Neuronal stem cell (in vitro differentiated cells): ENCODE results near the gene TDRD9.
A peak's percentile ranks its signal among the peaks of the same experiment; 100 is the strongest.

Source experiments
- DNase-seq: peaks from one replicate; pipeline ENCODE4 v3.0.0-alpha.2; 2013; ENCODE audit warnings: low spot score
- H2AFZ ChIP-seq: one replicate; pipeline ENCODE4 v1.6.1; 2013; ENCODE audit warnings: mild to moderate bottlenecking, low read length, inconsistent platforms
- H2AK5ac ChIP-seq: 2 replicates; pipeline ENCODE4 v1.6.1; 2013; ENCODE audit warnings: low read depth, mild to moderate bottlenecking, inconsistent platforms, low read length, moderate library complexity, mixed read lengths
- H2BK120ac ChIP-seq: 2 replicates; pipeline ENCODE4 v1.6.1; 2013; ENCODE audit warnings: low read depth, mild to moderate bottlenecking, inconsistent platforms, low read length, moderate library complexity, mixed read lengths
- H2BK12ac ChIP-seq: one replicate; pipeline ENCODE4 v1.6.1; 2013; ENCODE audit warnings: low read length, inconsistent platforms
- H2BK15ac ChIP-seq: 2 replicates; pipeline ENCODE4 v1.6.1; 2013; ENCODE audit warnings: mild to moderate bottlenecking, low read length, inconsistent platforms, mixed read lengths
- H2BK5ac ChIP-seq: one replicate; pipeline ENCODE4 v1.6.1; 2013; ENCODE audit warnings: inconsistent platforms, mild to moderate bottlenecking, low read length, moderate library complexity
- H3K14ac ChIP-seq: one replicate; pipeline ENCODE4 v1.6.1; 2013; ENCODE audit warnings: low read length, inconsistent platforms
- H3K18ac ChIP-seq: 2 replicates; pipeline ENCODE4 v1.6.1; 2013; ENCODE audit warnings: low read length, inconsistent platforms
- H3K23ac ChIP-seq: 2 replicates; pipeline ENCODE4 v1.6.1; 2013; ENCODE audit warnings: low read depth, mild to moderate bottlenecking, mixed read lengths, low read length, inconsistent platforms; ENCODE audit not compliant: poor library complexity
- H3K27ac ChIP-seq: replicated peaks from 3 replicates; pipeline ENCODE4 v1.5.1; 2013; ENCODE audit warnings: low read length, inconsistent platforms
- H3K27me3 ChIP-seq, 3 experiments: 2 replicates each; pipeline ENCODE4 v1.6.1; 2013; ENCODE audit warnings: low read length in 3 of 3, mild to moderate bottlenecking in 2 of 3, inconsistent platforms in 1 of 3, low read depth in 1 of 3, mixed read lengths in 1 of 3, moderate library complexity in 1 of 3; ENCODE audit not compliant: control insufficient read depth in 3 of 3, insufficient read depth in 3 of 3
- H3K36me3 ChIP-seq, 2 donors: replicated peaks in 1 of 2; 2 replicates each; pipeline ENCODE4 v1.6.1; 2013; ENCODE audit warnings: low read length in 2 of 2; ENCODE audit not compliant: control insufficient read depth in 2 of 2, insufficient read depth in 2 of 2
- H3K4ac ChIP-seq: 2 replicates; pipeline ENCODE4 v1.6.1; 2013; ENCODE audit warnings: inconsistent platforms, mild to moderate bottlenecking, low read length, moderate library complexity
- H3K4me1 ChIP-seq, 2 donors: 1 replicate in 1 of 2; 2 replicates in 1 of 2; pipeline ENCODE4 v1.6.1; 2013; ENCODE audit warnings: low read length in 2 of 2, low read depth in 1 of 2; ENCODE audit not compliant: control insufficient read depth in 2 of 2, insufficient read depth in 1 of 2
- H3K4me2 ChIP-seq: one replicate; pipeline ENCODE4 v1.6.1; 2013; ENCODE audit warnings: mild to moderate bottlenecking, low read length, inconsistent platforms; ENCODE audit not compliant: insufficient read depth, poor library complexity, severe bottlenecking
- H3K4me3 ChIP-seq, 2 donors: 2 replicates each; pipeline ENCODE4 v1.5.1; 2013; ENCODE audit warnings: low read length in 2 of 2, mild to moderate bottlenecking in 2 of 2, inconsistent platforms in 1 of 2, moderate library complexity in 1 of 2
- H3K79me1 ChIP-seq: one replicate; pipeline ENCODE4 v1.6.1; 2013; ENCODE audit warnings: low read depth, mild to moderate bottlenecking, inconsistent platforms, low read length, moderate library complexity
- H3K9ac ChIP-seq: one replicate; pipeline ENCODE4 v1.6.1; 2013; ENCODE audit warnings: mild to moderate bottlenecking, low read depth, low read length, inconsistent platforms; ENCODE audit not compliant: poor library complexity
- H3K9me3 ChIP-seq, 2 donors: replicated peaks in 1 of 2; 2 replicates each; pipeline versions ENCODE3 to v1.6.1; 2013; ENCODE audit warnings: low read length in 2 of 2, mild to moderate bottlenecking in 2 of 2, inconsistent platforms in 1 of 2, low read depth in 1 of 2, mixed read lengths in 1 of 2, moderate library complexity in 1 of 2; ENCODE audit not compliant: control insufficient read depth in 2 of 2, insufficient read depth in 1 of 2
- H4K8ac ChIP-seq: one replicate; pipeline ENCODE4 v1.6.1; 2013; ENCODE audit warnings: low read depth, mild to moderate bottlenecking, inconsistent platforms, low read length, moderate library complexity
- H4K91ac ChIP-seq: one replicate; pipeline ENCODE4 v1.6.1; 2013; ENCODE audit warnings: low read length, low read depth, mild to moderate bottlenecking, inconsistent platforms; ENCODE audit not compliant: poor library complexity
- WGBS, 2 donors: extraction: QIAGEN DNeasy Blood & Tissue Kit; methylation state at CpG; one replicate each; pipeline ENCODE4 v1.1.7; 2013; ENCODE audit warnings: missing lambda C conversion rate in 2 of 2, mixed read lengths in 1 of 2; ENCODE audit not compliant: insufficient read length in 2 of 2, insufficient replicate concordance in 1 of 2; ENCODE audit errors: extremely low coverage in 2 of 2; 5-methylcytosine and 5-hydroxymethylcytosine counted together

Gene TDRD9

GRCh38 chr14:104075530-104076151 is 147.4 kb downstream of the TDRD9 start:
- no CpG with 5 or more reads among the region's 6 CpGs for WGBS, 2 donors
- DNase-seq: no peak
- H3K4me1 ChIP-seq: no peaks in the 10 kb centered on the region
- no peak overlapping the region for H2AK5ac ChIP-seq
- H3K18ac ChIP-seq: no peak overlapping the region
- no peak overlapping the region for H4K8ac ChIP-seq
- H3K14ac ChIP-seq: no peak overlapping the region
- no peak overlapping the region for H2BK5ac ChIP-seq
- H3K4ac ChIP-seq: no peak overlapping the region
- no peak overlapping the region for H2BK15ac ChIP-seq
- no peak overlapping the region for H3K27ac ChIP-seq
- H3K9me3 ChIP-seq: peaks cover 0 to 6% of the 10 kb centered on the region in 2 donors
- peaks cover 0 to 9% (median 0%) of the 10 kb centered on the region in 3 experiments for H3K27me3 ChIP-seq
- H3K79me1 ChIP-seq: no peaks in the 10 kb centered on the region
- H4K91ac ChIP-seq: no peak overlapping the region
- H2BK12ac ChIP-seq: no peak overlapping the region
- H2AFZ ChIP-seq: no peak overlapping the region
- no peaks in the 10 kb centered on the region for H3K36me3 ChIP-seq
- H2BK120ac ChIP-seq: no peak overlapping the region
- H3K4me2 ChIP-seq: no peak overlapping the region
- no peak overlapping the region for H3K23ac ChIP-seq
- H3K9ac ChIP-seq: no peak overlapping the region
- no peak overlapping the region for H3K4me3 ChIP-seq

DNA sequence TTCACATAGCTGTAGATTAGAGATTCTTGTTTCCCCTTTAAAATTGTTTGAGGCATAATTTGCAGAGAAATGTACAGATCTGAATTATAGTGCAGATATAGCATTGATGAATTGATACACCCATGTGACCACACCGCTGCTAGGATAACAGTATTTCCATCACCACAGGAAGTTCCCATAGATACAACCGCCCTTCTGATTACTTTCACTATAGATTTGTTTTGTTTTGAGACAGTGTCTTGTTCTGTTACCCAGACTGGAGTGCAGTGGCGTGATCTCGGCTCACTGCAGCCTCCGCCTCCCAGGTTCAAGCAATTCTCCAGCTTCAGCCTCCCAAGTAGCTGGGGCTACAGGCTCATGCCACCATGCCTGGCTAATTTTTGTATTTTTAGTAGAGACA is 148.5 kb downstream of the TDRD9 start:
- no peak overlapping the region for H3K23ac ChIP-seq
- no peak for DNase-seq
- no peak overlapping the region for H2AFZ ChIP-seq
- no peak overlapping the region for H3K9ac ChIP-seq
- H2BK120ac ChIP-seq: no peak overlapping the region
- H3K9me3 ChIP-seq: peaks cover 0 to 6% of the 10 kb centered on the region in 2 donors
- H4K8ac ChIP-seq: no peak overlapping the region
- no peak overlapping the region for H2AK5ac ChIP-seq
- no peak overlapping the region for H2BK12ac ChIP-seq
- H2BK15ac ChIP-seq: no peak overlapping the region
- H3K4me2 ChIP-seq: no peak overlapping the region
- H3K18ac ChIP-seq: no peak overlapping the region
- no peak overlapping the region for H2BK5ac ChIP-seq
- H3K27me3 ChIP-seq: peaks cover 0 to 20% (median 0%) of the 10 kb centered on the region in 3 experiments
- no peak overlapping the region for H3K4ac ChIP-seq
- H3K14ac ChIP-seq: no peak overlapping the region
- no peak overlapping the region for H3K4me3 ChIP-seq
- no CpG with 5 or more reads among the region's 5 CpGs for WGBS, 2 donors
- H4K91ac ChIP-seq: no peak overlapping the region
- H3K4me1 ChIP-seq: no peaks in the 10 kb centered on the region
- H3K27ac ChIP-seq: no peak overlapping the region
- H3K79me1 ChIP-seq: no peaks in the 10 kb centered on the region
- no peaks in the 10 kb centered on the region for H3K36me3 ChIP-seq

GRCh38 chr14:104078031-104078455 is 149.8 kb downstream of the TDRD9 start:
- no peak overlapping the region for H3K23ac ChIP-seq
- H4K8ac ChIP-seq: no peak overlapping the region
- DNase-seq: peak; percentile 88
- H3K4me1 ChIP-seq: no peaks in the 10 kb centered on the region
- H3K18ac ChIP-seq: no peak overlapping the region
- H3K9me3 ChIP-seq: peaks cover 0 to 6% of the 10 kb centered on the region in 2 donors
- H2BK12ac ChIP-seq: no peak overlapping the region
- no peaks in the 10 kb centered on the region for H3K79me1 ChIP-seq
- H4K91ac ChIP-seq: no peak overlapping the region
- H2BK5ac ChIP-seq: no peak overlapping the region
- H2AK5ac ChIP-seq: no peak overlapping the region
- peaks cover 0 to 33% (median 0%) of the 10 kb centered on the region in 3 experiments for H3K27me3 ChIP-seq
- no peak overlapping the region for H2BK15ac ChIP-seq
- no peak overlapping the region for H2BK120ac ChIP-seq
- no peak overlapping the region for H3K14ac ChIP-seq
- H3K9ac ChIP-seq: no peak overlapping the region
- no peak overlapping the region for H3K4ac ChIP-seq
- no CpG with 5 or more reads among the region's 7 CpGs for WGBS, 2 donors
- H3K36me3 ChIP-seq: no peaks in the 10 kb centered on the region
- H3K4me2 ChIP-seq: no peak overlapping the region
- peak overlapping the region; percentile 36 for H2AFZ ChIP-seq
- no peak overlapping the region for H3K27ac ChIP-seq
- no peak overlapping the region for H3K4me3 ChIP-seq

DNA sequence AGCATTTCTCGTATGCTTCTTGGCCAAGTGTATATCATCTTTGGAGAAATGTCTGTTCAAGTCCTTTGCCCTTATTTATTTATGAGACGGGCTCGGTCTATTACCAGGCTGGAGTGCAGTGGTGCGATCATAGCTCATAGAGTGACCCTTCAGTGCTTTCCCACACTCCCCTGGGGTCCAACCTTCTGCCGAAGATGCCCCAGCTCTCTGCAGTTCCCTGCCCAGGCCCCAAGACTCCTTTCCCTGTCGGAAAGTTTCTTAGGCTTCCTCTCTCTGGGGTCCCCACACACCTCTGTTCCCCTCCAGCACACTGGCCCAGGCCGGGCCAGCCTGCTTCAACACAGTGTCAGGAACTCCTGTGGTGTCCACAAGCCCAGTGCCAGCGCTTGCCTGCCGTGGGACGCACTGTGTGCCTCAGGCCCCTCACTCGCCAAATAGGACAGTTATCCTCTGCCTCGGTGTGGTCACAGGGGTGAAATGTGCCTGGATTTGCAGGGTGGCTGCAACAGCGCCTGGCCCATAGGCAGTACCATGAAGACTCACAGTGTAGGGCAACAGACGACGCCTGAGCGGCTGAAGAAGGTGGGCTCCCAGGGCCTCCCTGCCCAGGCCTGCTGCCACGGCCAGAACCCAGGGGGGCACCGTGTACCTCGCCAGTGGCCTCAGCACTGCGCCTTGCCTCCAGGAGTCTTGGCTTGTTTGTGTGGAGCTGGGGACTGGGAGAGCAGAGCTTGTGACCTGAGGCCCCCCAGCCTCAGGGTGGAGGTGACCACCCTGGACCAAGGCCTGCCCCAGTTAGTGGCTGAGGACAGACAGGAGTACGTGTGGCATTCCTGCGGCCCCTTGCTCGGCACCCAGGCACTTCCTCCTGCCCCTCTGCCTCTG is 152.4 kb downstream of the TDRD9 start:
- Histone ChIP-seq H2BK12ac (peak overlapping the region; percentile 90), H2AFZ (no peak overlapping the region), H3K9ac (peak overlapping the region; percentile 60), H3K9me3 (no peaks in the 10 kb centered on the region), H3K4me1 (no peaks in the 10 kb centered on the region), H3K4me3 (no peak overlapping the region), H4K8ac (peak overlapping the region; percentile 65), H3K23ac (peak overlapping the region; percentile 6), H3K79me1 (no peaks in the 10 kb centered on the region), H3K27me3 (peaks cover 0 to 47% (median 0%) of the 10 kb centered on the region in 3 experiments), H4K91ac (no peak overlapping the region), H3K18ac (peak overlapping the region; percentile 31), H3K27ac (no peak overlapping the region), H2BK120ac (peak overlapping the region; percentile 91), H3K4me2 (no peak overlapping the region), H3K4ac (no peak overlapping the region), H2BK5ac (peak overlapping the region; percentile 35), H3K36me3 (no peaks in the 10 kb centered on the region), H2AK5ac (peak overlapping the region; percentile 92), H3K14ac (peak overlapping the region; percentile 71), H2BK15ac (peak overlapping the region; percentile 26)
- WGBS, 2 donors: no CpG with 5 or more reads among the region's 23 CpGs
- no peak for DNase-seq
